ENCODE measurements around the gene EVPLL. TPM values are rescaled to one million over a fixed set of nuclear protein-coding genes. Genes with fewer than 3 reads are reported as not detected.

Gene EVPLL
- not detected in 2 replicates for total RNA-seq

DNA sequence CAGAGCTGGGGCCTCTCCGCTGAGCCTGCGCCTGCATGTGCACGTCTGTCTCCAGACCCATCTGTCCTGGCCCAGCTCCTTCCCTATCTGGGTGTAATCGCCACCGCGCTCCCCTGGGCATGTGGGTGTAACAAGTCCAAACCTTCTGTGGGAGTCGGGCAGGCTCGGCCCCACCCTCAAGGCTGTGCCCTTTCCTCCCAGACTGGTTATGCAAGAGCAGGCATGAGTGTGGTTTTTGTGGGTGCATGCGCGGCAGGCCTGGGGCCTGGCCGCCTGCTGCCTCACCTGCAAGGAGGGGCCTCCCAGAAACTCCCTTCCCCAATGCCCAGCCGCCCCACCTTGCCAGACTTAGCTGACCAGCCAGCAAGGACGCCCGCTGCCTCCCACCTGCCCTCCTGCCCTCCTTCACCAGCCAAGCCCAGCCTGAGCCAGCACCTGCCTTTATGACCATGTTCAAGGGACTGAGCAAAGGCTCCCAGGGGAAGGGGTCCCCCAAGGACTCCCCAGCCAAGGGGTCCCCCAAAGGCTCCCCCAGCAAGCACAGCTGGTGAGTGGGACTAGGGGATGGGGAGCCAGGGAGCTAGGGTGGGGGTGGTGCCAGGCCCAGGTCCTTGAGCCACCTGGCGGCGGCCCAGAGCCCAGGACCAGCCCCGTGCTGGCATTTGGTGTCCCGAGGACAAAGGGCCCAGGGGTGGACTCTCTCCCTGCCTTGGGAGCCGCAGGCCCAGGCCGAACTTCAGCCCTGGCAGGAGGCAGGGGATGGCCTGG lies at the start of gene EVPLL:
Gene EVPLL, plus strand, starts transcription at position 342 of the 768 bp plus-strand sequence. CDS start 3,160 bp downstream, outside the sequence.

DNA sequence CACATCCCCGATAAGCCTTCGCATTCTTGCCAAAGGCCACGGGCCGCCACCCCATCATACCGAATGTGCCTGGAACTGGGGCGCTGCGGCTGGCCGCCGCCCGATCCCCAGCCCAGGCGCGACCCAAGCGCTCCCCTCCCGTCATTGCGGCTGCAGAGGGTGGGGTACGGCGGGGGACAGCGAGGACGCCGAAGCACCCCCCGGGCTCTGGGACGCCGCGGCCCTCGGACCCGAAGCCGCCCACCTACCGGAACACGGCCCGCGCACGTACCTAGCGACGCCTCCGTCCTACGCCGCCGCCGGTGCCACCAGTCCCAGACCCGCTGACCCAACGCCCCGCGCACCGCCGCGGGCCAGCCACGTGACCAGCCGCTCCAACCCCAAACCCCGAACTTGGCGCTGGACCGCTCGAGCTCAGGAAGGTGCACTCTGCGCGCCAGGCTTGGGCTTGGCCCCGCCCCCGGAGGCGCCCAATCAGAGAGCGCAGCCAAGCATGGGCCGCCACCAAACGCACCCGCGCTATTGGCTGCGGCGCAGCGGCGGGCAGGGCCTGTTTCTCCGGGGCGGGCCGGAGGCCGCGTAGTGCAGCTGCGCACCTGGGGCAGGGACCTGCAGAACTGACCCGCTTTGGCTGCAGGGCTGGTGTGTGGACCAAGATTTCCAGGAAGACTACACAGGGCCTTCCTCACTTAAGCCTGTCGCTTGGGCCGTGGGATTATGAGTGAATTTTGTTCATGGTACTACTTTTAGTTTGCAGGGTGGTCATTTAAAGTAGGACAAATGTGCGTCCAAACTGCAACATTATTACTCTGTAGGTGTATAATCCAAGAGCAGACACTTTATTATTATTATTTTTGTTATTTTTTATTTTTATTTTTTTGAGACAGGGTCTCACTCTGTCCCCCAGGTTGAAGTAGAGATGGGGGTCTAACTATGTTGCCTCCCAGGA lies 14.2 kb upstream of the EVPLL start, which contains the start of gene SHMT1:
Gene SHMT1, minus strand, starts transcription at position 450 of the 949 bp plus-strand sequence. CDS start 7,569 bp downstream, outside the sequence.

Small RNA genes within 50 kb of the gene (small RNA-seq; reads per million reads assigned to genes)
- gene AL353997.5 = not detected
- gene YWHAEP2 = not detected

Other genes starting within 250 kb of the EVPLL start
- gene ALKBH5, start 193.9 kb upstream of the EVPLL start, total RNA-seq = 161 and 162 TPM in 2 replicates
- gene LLGL1, start 152.1 kb upstream of the EVPLL start, total RNA-seq = 64.6 and 71.6 TPM in 2 replicates
- 291 and 322 TPM in 2 replicates for gene FLII, start 119.0 kb upstream of the EVPLL start, total RNA-seq
- 15.3 and 16.4 TPM in 2 replicates for gene MIEF2, start 117.1 kb upstream of the EVPLL start, total RNA-seq
- 40.8 and 43.2 TPM in 2 replicates for gene TOP3A, start 62.8 kb upstream of the EVPLL start, total RNA-seq
- 24.8 and 28.1 TPM in 2 replicates for gene SMCR8, start 62.5 kb upstream of the EVPLL start, total RNA-seq
- 11.7 TPM in 2 replicates for gene SHMT1, start 14.2 kb upstream of the EVPLL start, total RNA-seq
- 0.49 TPM in 1 of 2 replicates, not detected in the other for gene LGALS9C, start 99.0 kb downstream of the EVPLL start, total RNA-seq

Data from hair follicle dermal papilla cell (primary cell).